GM23248 (cell line): ENCODE measurements around the gene FUS.

Experiments
- EZH2 ChIP-seq: fragments of 200-600 bp; sonication (generic); IDR thresholded peaks from 2 replicates; pipeline ENCODE4 v1.6.1; 2018; ENCODE audit warnings: antibody characterized with exemption, mild to moderate bottlenecking; ENCODE audit not compliant: insufficient read depth, poor library complexity, severe bottlenecking
- EZH2phosphoT487 ChIP-seq: fragments of 200-600 bp; sonication (generic); IDR thresholded peaks from 2 replicates; pipeline ENCODE4 v1.6.1; 2018; ENCODE audit warnings: antibody characterized with exemption, moderate library complexity, mild to moderate bottlenecking, low read depth; ENCODE audit not compliant: insufficient read depth

GRCh38 chr16:31179219-31179746 lies 656 bp upstream of the FUS start:
- TF ChIP-seq EZH2phosphoT487 (no peak), EZH2 (no peak)
